WI38 (cell line): ENCODE measurements around the gene CADM2.

Source experiments
- H3K4me3 ChIP-seq: 2 replicates; pipeline ENCODE4 v1.5.1; 2011; ENCODE audit warnings: low read depth, mild to moderate bottlenecking, control low read depth, low read length
- CTCF ChIP-seq: IDR thresholded peaks from 2 replicates; pipeline ENCODE4 v1.5.1; 2012; ENCODE audit warnings: low read depth, mild to moderate bottlenecking, control low read depth, low read length

The CADM2 gene

GRCh38 chr3:86056962-86057361 is 1098.2 kb downstream of the CADM2 start:
- H3K4me3 ChIP-seq = no peak overlapping the region
- TF ChIP-seq CTCF = no peak

- no peak overlapping the region for H3K4me3 ChIP-seq
- no peak for TF ChIP-seq CTCF
Observed at GRCh38 chr3:86073799-86074198, 1115.0 kb downstream of the CADM2 start.

GRCh38 chr3:86087160-86087871 is 1128.5 kb downstream of the CADM2 start:
- no peak for TF ChIP-seq CTCF
- H3K4me3 ChIP-seq = no peak overlapping the region

- H3K4me3 ChIP-seq = no peak overlapping the region
- TF ChIP-seq CTCF = no peak
Observed at GRCh38 chr3:86104154-86104553, 1145.4 kb downstream of the CADM2 start.

GRCh38 chr3:86109434-86109833 is 1150.6 kb downstream of the CADM2 start:
- TF ChIP-seq CTCF = no peak
- no peak overlapping the region for H3K4me3 ChIP-seq
